Suppressor macrophage (primary cell): Measurements from ENCODE around the gene CDK11B.
"Not testable (repeated sequence)": the region's sequence is repeated elsewhere in the genome, so short reads cannot be mapped to it uniquely, and the experiment has no call there.

Experiments
- DNase-seq, 4 experiments: peaks; one replicate each; pipeline ENCODE4 v3.0.0-alpha.2; 2020 to 2022
- total RNA-seq, 17 experiments: gene quantifications; one replicate each; lab custom pipeline; 2026; ENCODE audit warnings: mixed read lengths in 6 of 17, inconsistent platforms in 3 of 17; lab: John Stamatoyannopoulos, UW

Gene CDK11B
- 5.9 to 27.1 (median 13.6) reads per million in 17 experiments for total RNA-seq

GRCh38 chr1:1658583-1659549 is at the start of gene CDK11B:
CDK11B (minus strand) TSS chr1:1659004; CDS start chr1:1657485, 1,519 bp downstream.
- DNase-seq = peak; percentile 90 to 97 (median 96)

- DNase-seq = not testable (repeated sequence)
Observed at GRCh38 chr1:1707897-1708296, 49.1 kb upstream of the CDK11B start.

GRCh38 chr1:1707241-1707640 is 48.4 kb upstream of the CDK11B start:
- not testable (repeated sequence) for DNase-seq

GRCh38 chr1:1705623-1706022 is 46.8 kb upstream of the CDK11B start:
- DNase-seq = not testable (repeated sequence)

GRCh38 chr1:1704284-1704957 is 45.6 kb upstream of the CDK11B start:
- DNase-seq = not testable (repeated sequence)

- no peak for DNase-seq
Observed at GRCh38 chr1:1703796-1704195, 45.0 kb upstream of the CDK11B start.

GRCh38 chr1:1702506-1702905 is 43.7 kb upstream of the CDK11B start:
- DNase-seq = not testable (repeated sequence)

GRCh38 chr1:1700557-1700956 is 41.8 kb upstream of the CDK11B start:
- not testable (repeated sequence) for DNase-seq

GRCh38 chr1:1700067-1700466 is 41.3 kb upstream of the CDK11B start:
- DNase-seq = not testable (repeated sequence)

GRCh38 chr1:1699061-1699460 is 40.3 kb upstream of the CDK11B start:
- DNase-seq = not testable (repeated sequence)

- not testable (repeated sequence) for DNase-seq
Observed at GRCh38 chr1:1697358-1698183, 38.8 kb upstream of the CDK11B start.

- not testable (repeated sequence) for DNase-seq
Observed at GRCh38 chr1:1696431-1697357, 37.9 kb upstream of the CDK11B start.

- DNase-seq = peak; percentile 93 to 94 (median 94)
Observed at GRCh38 chr1:1692714-1693647, 34.2 kb upstream of the CDK11B start, which contains the start of gene SLC35E2B. SLC35E2B (minus strand) TSS chr1:1692795; CDS start chr1:1676699, 16,096 bp downstream.

GRCh38 chr1:1692324-1692713 is 33.5 kb upstream of the CDK11B start:
- peak; percentile 64 to 82 (median 71) for DNase-seq

- not testable (repeated sequence) for DNase-seq
Observed at GRCh38 chr1:1691443-1691842, 32.6 kb upstream of the CDK11B start.

- not testable (repeated sequence) for DNase-seq
Observed at GRCh38 chr1:1689526-1689925, 30.7 kb upstream of the CDK11B start.

- DNase-seq = no peak
Observed at GRCh38 chr1:1687846-1688245, 29.0 kb upstream of the CDK11B start.

GRCh38 chr1:1684031-1684681 is 25.4 kb upstream of the CDK11B start:
- no peak for DNase-seq
